GM12864 (cell line): ENCODE results near the gene NR3C2.

Experiments used
- DNase-seq: peaks from one replicate; pipeline ENCODE4 v3.0.0-alpha.2; 2011; ENCODE audit warnings: low read depth
- H3K4me3 ChIP-seq: 2 replicates; pipeline ENCODE4 v1.5.1; 2011; ENCODE audit warnings: mild to moderate bottlenecking, low read depth, low read length, control low read depth
- TF ChIP-seq, protein P1 (sequence below): IDR thresholded peaks from 2 replicates; pipeline ENCODE4 v1.5.1; 2011; ENCODE audit warnings: low read depth, mild to moderate bottlenecking, moderate library complexity, low read length, control low read depth, inconsistent platforms; ENCODE audit errors: missing control alignments

Gene NR3C2

DNA sequence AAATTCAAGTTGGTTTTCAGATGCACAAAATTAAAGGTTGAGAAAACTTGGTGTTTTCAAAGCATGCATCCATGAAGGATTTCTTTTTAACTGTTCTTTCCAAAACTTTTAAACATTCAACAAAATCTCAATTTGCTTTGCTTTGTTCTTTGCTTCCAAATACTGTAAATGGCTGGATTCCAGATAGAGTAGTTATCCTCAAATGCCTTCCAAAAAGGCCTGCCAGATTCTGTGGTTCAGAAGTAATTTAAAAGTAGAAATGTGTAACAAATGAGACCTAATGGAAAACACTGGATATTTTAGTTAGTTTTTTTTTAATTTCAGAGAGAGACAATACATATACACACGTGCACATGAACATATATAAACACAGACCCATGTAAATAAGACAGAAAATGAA is 97.3 kb downstream of the NR3C2 start:
- no peak for DNase-seq
- no peak overlapping the region for H3K4me3 ChIP-seq
- TF ChIP-seq, protein P1, sequence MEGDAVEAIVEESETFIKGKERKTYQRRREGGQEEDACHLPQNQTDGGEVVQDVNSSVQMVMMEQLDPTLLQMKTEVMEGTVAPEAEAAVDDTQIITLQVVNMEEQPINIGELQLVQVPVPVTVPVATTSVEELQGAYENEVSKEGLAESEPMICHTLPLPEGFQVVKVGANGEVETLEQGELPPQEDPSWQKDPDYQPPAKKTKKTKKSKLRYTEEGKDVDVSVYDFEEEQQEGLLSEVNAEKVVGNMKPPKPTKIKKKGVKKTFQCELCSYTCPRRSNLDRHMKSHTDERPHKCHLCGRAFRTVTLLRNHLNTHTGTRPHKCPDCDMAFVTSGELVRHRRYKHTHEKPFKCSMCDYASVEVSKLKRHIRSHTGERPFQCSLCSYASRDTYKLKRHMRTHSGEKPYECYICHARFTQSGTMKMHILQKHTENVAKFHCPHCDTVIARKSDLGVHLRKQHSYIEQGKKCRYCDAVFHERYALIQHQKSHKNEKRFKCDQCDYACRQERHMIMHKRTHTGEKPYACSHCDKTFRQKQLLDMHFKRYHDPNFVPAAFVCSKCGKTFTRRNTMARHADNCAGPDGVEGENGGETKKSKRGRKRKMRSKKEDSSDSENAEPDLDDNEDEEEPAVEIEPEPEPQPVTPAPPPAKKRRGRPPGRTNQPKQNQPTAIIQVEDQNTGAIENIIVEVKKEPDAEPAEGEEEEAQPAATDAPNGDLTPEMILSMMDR, result no peak

DNA sequence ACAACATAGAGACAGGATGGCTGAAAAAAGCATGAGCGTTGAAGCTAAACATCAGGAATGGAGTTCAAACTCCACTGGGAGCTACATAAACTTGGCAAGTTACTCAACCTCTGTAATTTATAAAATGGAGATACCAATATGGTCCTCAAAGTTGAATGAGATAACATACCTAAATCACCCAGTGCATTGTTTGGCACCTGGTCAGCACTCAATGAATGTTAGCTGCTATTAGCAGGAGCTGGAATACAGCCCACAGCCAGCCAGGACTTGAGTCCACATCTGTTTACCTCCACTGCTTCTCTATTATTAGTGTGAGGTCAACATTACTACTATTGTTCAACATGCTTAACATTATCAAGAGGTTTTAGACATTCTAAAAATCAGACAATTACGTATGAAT is 97.9 kb downstream of the NR3C2 start:
- DNase-seq, result no peak
- TF ChIP-seq, protein P1, result no peak
- H3K4me3 ChIP-seq, result no peak overlapping the region

DNA sequence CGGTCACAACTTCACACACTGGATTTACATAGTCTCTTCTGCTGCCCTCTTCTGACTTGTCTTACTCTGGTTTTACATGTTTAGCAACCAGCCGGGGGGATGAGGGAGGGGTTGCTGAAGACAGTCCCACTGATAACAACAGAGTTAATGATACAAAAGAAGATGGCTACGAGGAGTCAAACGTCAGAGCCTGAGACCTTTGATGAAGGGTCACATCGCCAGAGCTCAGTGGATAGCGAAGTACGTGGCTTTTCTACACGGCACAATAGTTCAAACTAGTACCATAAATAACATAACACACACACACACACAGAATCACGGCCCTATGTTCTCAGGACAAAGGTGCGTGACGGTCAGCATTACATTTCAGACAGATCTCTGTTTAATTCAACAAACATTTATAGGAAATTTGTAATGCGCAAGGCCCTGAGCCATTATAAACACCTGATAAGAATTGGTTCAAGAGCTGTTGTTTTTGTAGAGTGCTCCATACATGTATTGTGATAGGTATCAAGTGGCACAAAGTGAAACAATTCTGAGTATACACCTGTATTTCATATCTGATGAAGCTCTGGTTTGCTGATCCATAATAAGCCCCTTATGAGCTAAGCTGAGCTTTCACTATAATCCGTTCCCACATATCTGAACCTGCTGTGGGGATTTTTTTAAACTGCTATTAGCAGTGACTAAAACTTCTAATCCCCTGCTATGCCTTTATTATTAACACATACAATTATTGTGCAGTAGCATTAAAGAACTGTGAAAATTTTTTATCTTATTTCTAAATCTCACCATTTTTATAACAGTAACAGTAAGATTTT is 100.0 kb downstream of the NR3C2 start:
- no peak for DNase-seq
- TF ChIP-seq, protein P1, result no peak
- H3K4me3 ChIP-seq, result no peak overlapping the region

DNA sequence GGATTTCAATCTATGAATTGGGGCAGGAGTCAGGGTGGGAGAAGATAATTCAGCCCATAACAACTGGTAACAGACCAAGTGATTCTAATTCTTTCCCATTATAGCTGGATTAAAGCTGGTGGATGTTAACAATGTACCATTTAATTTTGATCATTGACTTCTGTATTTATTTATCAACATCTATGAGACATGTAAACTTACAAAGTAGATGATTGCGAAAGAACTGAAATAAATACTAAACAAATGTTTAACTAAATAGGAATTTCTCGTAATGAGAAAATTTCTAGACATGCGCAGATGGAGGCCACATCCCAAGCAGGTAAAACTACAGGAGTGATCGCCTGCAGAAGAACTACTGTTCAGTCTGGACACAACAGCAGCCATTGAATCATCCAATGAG is 107.1 kb downstream of the NR3C2 start:
- TF ChIP-seq, protein P1, result no peak
- no peak overlapping the region for H3K4me3 ChIP-seq
- no peak for DNase-seq

DNA sequence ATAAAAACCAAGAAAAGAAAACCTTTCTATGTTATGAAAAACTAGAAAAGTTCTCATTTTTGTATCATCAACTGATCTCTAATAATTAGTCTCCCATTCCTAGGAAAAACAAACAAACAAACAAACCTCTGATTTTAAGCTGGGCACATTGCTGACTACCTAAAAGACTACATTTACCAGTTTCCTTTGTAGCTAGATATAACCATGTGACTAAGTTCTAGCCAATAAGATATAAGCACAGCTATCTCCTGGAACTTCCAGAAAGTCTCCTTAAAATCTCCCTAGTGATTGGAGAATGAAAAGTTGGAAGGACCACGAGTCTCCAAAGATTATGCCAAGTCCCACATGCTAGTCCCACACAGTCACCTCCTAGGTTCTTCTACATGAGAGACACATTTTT is 108.9 kb downstream of the NR3C2 start:
- TF ChIP-seq, protein P1, result no peak

DNA sequence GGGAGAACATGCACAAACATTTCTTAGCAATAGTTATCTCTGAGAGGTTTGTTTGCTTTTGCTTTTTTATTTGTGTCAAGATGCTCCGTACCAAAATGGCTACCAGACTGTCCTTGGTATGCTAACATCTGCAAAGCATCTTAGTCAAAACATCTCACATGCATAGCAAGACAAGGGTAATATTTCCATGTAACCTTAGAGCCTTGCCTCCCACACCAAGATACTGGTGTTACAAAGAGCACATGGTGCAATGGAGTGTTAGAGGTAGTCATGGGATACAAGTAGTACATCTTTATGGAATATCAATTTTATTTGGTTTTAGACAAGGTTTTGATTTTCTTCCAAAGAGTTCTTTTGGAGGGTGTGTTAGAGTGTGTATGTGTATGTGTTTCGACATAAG is 109.7 kb downstream of the NR3C2 start:
- TF ChIP-seq, protein P1, result no peak
- DNase-seq, result no peak
- no peak overlapping the region for H3K4me3 ChIP-seq

More for the DNA sequence above, 108.9 kb downstream of the NR3C2 start:
- no peak overlapping the region for H3K4me3 ChIP-seq
- DNase-seq, result no peak

DNA sequence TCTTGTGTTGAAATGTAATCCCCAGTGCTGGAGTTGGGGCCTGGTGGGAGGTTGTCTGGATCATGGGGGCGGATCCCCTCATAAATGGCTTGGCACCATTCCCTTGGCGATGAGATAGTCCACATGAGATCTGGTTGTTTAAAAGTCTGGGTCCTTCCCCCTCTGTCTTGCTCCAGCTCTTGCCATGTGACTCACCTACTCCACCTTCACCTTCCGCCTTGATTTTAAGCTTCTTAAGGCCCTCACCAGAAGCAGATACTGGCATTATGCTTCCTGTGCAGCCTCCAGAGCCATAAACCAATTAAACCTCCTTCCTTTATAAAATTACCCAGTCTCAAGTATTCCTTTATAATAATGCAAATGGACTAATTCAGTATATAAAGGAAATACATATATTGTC is 111.5 kb downstream of the NR3C2 start:
- TF ChIP-seq, protein P1, result no peak
- H3K4me3 ChIP-seq, result no peak overlapping the region
- no peak for DNase-seq
